Adipocyte (in vitro differentiated cells): ENCODE measurements around the gene SEMA3G.

Experiments
- DNase-seq: peaks from one replicate; pipeline ENCODE4 v3.0.0-alpha.2; 2015; ENCODE audit warnings: low read depth
- H3K27me3 ChIP-seq: replicated peaks from 2 replicates; pipeline ENCODE4 v1.7.0; 2013; ENCODE audit warnings: mild to moderate bottlenecking, low read length, moderate library complexity; ENCODE audit not compliant: control insufficient read depth, insufficient read depth
- H3K36me3 ChIP-seq: 2 replicates; pipeline ENCODE4 v1.7.0; 2013; ENCODE audit warnings: low read length, mild to moderate bottlenecking, moderate library complexity; ENCODE audit not compliant: control insufficient read depth, insufficient read depth, severe bottlenecking
- H3K4me1 ChIP-seq: 2 replicates; pipeline ENCODE4 v1.7.0; 2013; ENCODE audit warnings: mild to moderate bottlenecking, low read length, moderate library complexity; ENCODE audit not compliant: control insufficient read depth, insufficient read depth
- H3K4me3 ChIP-seq: 2 replicates; pipeline ENCODE4 v1.7.0; 2013; ENCODE audit warnings: mild to moderate bottlenecking, low read length, moderate library complexity
- H3K9ac ChIP-seq: 2 replicates; pipeline ENCODE4 v1.7.0; 2013; ENCODE audit warnings: mild to moderate bottlenecking, low read length, moderate library complexity
- H3K9me3 ChIP-seq: 2 replicates; pipeline ENCODE4 v1.7.0; 2013; ENCODE audit warnings: mild to moderate bottlenecking, low read length, moderate library complexity; ENCODE audit not compliant: control insufficient read depth

SEMA3G gene

DNA sequence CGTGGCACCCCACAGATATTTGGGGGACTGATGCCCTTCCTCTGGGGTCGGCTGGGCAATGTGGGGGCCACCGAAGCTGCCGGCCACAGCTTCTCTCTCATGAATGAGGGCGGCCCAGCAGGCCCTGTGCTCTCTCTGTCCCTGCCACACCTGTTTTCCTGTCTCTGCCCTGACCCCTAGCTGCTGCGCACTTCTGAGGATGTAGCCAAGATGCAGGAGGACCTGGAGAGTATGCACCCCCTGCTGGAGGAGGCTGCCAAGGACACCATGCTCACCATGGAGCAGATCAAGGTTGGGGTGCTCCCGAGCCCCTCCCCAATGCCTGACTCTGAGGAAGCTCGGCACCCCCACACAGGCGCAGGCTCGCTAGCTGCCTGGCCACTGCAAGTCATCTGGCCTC, 59.7 kb downstream of the SEMA3G start:
- peaks cover 1% of the 10 kb centered on the region for H3K4me1 ChIP-seq
- peaks cover 4% of the 10 kb centered on the region for H3K27me3 ChIP-seq
- H3K4me3 ChIP-seq: no peak overlapping the region
- no peak overlapping the region for H3K9ac ChIP-seq
- DNase-seq: peak; percentile 25
- no peaks in the 10 kb centered on the region for H3K36me3 ChIP-seq
- no peaks in the 10 kb centered on the region for H3K9me3 ChIP-seq

- Histone ChIP-seq H3K9ac (no peak overlapping the region), H3K9me3 (no peaks in the 10 kb centered on the region), H3K4me1 (no peaks in the 10 kb centered on the region), H3K27me3 (peaks cover 4% of the 10 kb centered on the region), H3K4me3 (no peak overlapping the region), H3K36me3 (no peaks in the 10 kb centered on the region)
- no peak for DNase-seq
Measured at GRCh38 chr3:52384019-52384761, 60.7 kb downstream of the SEMA3G start.

DNA sequence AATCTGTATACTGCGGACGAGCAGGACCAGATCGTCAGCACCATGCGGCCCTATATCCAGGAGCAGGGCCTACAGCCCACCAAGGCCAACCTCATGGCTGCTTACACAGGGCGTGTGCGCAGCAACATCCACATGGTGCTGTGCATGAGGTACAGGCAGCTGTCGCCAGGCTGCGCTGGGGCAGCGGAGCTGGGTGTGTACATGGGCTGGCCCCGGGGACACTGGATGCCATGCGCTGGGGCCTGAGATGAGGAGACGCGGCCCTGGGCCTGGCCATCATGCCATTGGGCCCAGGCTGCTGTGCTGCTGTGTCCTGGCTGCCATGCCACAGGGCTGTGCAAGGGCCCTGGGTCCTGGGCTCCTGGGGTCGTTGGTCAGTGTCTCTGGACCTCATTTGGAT, 61.5 kb downstream of the SEMA3G start:
- H3K9me3 ChIP-seq: no peaks in the 10 kb centered on the region
- no peaks in the 10 kb centered on the region for H3K4me1 ChIP-seq
- peaks cover 4% of the 10 kb centered on the region for H3K27me3 ChIP-seq
- H3K9ac ChIP-seq: no peak overlapping the region
- DNase-seq: no peak
- no peaks in the 10 kb centered on the region for H3K36me3 ChIP-seq
- H3K4me3 ChIP-seq: no peak overlapping the region
